Measurements from ENCODE around the gene USH1C.

DNA sequence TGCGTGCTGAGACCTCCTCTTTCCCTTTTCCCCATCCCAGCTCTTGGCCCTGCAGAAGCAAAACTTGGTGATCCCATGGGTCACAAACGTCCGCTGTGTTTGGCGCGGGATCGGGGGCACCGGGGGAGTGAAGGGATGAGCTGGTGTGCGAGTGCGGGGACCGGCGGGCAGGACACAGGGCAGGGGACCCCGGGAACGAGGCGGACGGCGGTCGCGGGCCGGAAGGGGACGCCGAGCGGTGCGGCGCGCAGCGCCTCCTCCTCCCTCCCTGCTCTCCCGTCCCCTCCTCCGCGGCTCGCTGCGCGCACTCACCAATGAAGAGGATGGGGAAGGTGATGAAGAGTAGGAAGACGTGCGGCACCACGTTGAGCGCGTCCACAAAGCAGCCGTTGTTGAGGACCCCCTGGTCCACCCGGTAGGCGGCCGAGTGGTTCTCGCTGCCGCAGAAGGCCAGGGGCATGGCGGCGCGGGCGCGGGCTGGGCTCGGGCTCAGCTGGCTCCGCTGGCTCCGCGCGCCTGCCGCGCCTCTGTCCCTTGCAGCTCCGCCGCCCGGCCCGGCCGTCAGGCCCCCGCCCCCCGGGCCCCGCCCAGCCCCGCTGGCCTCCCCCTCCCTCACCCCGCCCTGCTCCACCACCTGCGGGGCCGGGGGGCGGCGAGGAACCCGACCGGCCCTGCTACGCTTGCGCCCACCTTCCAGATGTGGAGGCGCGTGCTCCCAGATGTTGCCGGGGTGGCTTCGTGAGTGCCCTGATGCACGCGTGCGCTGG, 67.7 kb downstream of the USH1C start, which contains the start of gene ABCC8:
- TF ChIP-seq EP300 (IDR thresholded peaks at IDR 0.05), result no peak
- TF ChIP-seq, protein P1, sequence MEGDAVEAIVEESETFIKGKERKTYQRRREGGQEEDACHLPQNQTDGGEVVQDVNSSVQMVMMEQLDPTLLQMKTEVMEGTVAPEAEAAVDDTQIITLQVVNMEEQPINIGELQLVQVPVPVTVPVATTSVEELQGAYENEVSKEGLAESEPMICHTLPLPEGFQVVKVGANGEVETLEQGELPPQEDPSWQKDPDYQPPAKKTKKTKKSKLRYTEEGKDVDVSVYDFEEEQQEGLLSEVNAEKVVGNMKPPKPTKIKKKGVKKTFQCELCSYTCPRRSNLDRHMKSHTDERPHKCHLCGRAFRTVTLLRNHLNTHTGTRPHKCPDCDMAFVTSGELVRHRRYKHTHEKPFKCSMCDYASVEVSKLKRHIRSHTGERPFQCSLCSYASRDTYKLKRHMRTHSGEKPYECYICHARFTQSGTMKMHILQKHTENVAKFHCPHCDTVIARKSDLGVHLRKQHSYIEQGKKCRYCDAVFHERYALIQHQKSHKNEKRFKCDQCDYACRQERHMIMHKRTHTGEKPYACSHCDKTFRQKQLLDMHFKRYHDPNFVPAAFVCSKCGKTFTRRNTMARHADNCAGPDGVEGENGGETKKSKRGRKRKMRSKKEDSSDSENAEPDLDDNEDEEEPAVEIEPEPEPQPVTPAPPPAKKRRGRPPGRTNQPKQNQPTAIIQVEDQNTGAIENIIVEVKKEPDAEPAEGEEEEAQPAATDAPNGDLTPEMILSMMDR (IDR thresholded peaks at IDR 0.05), result no peak
